HG03575 (cell line): ENCODE data around the gene PYGO2.

Source experiments
- ATAC-seq: cut with Tn5 transposase; IDR thresholded peaks from one replicate; pipeline ENCODE4 v1.9.1; 2021; ENCODE audit not compliant: unreplicated experiment, insufficient number of reproducible peaks, low FRiP score; ENCODE audit errors: extremely low read depth

The PYGO2 gene, protein sequence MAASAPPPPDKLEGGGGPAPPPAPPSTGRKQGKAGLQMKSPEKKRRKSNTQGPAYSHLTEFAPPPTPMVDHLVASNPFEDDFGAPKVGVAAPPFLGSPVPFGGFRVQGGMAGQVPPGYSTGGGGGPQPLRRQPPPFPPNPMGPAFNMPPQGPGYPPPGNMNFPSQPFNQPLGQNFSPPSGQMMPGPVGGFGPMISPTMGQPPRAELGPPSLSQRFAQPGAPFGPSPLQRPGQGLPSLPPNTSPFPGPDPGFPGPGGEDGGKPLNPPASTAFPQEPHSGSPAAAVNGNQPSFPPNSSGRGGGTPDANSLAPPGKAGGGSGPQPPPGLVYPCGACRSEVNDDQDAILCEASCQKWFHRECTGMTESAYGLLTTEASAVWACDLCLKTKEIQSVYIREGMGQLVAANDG

DNA sequence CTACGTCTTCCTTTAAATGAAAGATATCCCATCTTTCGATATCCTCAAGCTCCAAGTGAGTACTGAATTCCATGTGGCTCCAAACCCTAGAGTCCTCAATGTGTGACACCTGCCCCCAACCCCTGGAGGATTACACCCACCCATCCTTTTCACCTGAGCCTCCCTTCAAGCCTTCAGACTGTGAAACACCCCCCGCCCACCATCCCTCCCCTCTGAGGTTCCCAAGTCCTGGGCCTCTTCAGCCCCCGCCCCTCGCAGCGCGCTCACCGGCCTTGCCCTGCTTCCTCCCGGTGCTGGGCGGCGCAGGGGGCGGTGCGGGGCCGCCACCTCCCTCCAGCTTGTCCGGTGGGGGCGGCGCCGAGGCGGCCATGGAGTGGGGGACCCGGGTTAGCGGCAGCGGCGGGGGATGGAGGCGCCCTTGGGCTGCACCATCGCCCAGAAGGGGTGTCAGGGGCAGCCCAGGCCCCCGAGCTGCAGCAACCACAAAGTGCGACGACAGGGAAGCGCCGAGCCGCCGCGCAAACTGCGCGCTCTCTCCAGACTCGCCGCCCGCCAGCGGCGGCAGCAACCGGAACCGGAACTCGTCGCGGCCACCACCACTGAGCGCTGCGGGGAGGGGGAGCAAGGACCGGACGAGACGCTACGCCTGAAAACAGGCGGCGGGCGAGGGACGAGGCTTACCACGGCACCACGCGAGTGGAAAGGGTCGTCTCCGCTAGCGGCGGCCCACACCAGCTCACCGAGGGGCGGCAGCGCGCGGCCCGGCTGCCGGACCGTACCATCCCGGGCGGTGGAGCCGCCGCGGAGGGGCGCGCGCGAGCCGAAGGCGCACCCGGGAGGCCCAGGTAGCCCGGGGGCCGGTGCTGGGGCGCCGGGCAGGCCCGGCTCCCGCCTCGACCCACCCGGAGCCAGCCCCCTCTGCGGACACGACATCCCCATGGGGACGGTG is at the start of gene PYGO2:
TSS of gene PYGO2 (minus strand) at position 576 of the 949 bp plus-strand sequence. CDS start at position 370, 206 bp downstream.
- ATAC-seq: no peak

DNA sequence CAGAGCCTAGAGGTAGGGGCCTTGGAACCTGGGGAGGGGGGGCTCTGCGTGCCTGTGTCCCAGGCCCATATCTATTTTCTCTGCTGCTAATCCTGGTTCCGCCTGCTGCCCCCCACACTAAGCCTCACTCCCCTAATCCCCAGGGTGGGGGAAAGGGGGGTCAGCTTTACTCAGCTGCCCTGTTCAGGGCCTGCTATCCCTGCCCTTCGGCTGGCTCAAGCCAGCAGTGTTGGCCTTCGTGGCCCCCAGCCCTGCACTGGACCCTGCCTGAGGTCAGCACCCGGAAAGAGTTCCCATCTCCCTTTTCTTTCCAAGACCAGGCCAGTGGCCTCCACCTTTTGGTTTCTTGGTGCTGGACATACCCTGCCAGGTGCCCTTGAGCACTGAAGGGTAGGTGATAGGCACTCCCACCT is 49.4 kb upstream of the PYGO2 start:
- ATAC-seq: no peak

DNA sequence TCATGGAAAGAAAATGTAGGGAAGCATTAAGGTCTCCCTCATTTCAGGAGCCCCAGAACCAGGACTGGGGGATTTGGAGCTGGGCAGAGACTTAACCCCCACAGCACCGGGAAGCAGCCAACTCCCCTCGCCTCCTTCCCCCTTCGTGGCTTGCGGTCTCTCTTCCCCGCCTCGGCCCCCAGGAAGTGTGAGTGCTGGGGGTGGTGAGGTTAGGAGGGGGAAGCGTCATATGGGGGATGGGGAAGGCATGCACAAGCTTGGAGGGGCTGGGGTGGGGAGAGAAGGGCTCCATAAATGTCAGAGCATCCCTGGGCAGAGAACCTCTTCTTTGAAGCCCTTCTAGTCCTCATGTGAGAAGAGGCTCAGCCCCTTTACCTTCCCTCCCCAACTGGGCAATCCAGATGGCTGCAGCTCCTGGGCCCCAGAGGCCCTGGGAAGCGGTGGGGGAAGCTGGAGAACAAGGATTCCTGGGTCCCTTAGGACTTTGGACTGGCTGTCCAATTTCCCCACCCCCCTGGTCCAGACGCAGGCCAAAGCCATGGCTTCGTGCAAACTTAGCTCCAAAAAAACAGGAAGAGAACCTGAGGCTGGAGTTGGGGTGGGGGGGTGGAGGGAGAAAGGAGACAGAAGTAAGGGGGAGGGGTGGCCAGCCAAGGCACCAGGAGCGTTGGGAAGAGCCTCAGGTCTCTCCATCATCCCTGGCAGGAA is 48.8 kb upstream of the PYGO2 start:
- no peak for ATAC-seq

DNA sequence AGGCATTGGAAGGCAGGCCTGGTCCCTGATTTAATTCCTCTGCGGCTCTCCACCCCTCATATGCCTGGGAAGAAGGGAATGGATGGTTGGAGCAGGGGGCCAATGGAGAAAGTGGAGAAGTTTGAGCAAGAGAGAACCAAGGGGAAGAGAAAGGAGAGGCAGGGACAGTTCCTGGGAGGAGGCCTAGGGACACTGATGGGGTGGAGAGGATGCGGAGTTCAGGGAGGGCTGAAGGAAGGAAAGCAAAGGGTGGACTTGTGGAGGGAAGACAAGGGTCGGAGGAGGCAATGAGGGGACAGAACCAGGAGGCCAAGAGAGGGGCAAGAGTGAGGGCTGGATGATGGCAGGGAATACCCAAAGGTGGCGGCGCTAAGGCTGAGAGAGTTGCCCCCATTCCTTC is 48.2 kb upstream of the PYGO2 start:
- no peak for ATAC-seq

DNA sequence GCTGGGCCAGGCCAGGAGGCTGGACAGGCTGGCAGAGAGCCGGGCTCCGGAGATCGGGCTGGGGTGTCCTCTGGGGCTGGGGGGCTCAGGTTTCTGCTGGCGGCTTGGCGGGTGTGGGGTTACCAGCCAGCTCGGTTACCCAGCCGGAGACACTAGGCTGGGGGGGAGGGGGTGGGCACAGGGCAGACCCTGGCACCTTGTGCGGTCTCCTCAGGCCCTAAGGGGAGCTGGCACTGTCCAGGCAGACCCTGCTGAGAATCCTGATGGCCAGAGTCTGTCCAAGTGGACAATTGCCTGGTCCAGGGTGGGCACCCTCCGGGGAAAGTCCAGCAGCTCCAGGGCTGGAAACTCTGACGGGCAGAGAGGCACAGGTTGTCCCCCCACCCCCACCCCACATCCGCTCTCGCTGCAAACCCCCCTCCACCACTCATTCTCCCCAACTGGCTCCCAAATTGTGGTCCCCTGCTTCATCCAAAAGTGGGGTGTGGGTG is 47.7 kb upstream of the PYGO2 start:
- no peak for ATAC-seq

DNA sequence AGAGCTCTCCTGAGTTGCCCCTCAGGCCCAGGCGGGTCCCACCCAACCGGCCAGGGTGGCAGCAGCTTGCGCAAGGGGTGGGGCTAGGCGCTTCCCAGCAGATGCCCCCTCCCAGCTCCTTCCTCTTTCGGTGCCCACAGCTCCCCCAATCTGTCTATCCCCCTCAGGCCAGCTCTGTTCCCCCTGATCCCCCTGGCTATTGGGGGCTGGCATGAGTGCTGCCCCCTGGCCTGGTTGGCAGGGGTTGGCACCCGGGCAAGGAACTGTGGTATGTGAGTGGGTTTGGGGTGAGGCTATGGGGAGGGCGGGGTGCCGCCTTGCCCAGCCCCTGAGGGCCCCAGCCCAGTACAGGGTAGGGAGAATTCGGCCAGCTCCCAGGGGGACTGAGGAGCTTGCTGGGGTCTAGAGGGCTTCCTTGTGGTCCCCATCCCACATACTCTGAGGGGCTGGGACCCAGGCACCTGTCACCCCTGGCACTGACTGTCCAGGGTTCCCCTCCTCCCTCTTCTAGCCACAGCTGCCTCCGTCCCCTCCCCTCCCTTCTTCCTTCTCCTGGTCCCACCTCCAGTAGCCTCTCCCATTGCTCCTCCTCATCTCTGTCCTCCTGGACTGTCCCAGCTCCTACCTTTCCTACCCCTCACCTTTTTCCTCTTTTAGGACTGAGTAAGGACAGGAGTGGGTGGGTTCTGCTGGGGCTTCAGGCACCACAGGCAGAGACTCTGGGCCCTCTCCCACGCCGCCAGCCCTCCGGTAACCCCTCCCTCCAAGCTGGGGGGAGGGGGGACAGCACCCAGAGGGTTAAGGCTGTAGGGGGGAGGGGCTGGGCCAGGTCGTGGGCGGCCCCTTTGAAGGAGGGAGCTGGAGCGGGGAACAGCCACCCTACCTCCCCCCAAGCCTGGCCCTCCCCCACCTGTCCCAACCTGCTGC is 46.7 kb upstream of the PYGO2 start:
- no peak for ATAC-seq

DNA sequence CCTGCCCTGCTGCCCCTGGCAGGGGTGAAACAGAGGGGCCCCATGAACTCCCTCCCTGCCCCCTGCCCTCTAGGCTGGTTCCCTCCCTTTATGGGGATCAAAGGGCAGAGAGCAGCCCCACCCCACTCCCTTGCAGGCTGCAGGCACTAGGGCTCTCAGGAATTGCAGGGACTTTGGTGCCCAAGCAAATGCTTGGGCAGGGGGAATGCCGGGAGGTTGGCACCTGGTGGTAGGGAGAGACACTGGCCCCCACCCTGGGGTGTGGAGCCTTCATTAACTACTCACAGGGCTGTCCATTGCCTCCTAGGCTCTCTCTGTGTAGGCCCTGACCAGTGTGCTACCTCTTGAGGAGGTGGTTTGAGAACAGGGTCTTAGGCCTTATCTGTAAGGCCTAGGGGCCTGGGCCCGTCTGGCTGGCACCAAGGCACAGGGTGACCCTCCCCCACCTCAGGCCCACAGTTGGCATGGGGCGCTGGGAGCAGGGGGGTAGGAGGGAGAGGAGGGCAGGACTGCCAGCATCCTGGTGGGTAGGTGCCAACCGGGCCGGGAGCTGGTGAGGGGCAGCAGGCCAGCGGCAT is 45.8 kb upstream of the PYGO2 start:
- ATAC-seq: no peak

DNA sequence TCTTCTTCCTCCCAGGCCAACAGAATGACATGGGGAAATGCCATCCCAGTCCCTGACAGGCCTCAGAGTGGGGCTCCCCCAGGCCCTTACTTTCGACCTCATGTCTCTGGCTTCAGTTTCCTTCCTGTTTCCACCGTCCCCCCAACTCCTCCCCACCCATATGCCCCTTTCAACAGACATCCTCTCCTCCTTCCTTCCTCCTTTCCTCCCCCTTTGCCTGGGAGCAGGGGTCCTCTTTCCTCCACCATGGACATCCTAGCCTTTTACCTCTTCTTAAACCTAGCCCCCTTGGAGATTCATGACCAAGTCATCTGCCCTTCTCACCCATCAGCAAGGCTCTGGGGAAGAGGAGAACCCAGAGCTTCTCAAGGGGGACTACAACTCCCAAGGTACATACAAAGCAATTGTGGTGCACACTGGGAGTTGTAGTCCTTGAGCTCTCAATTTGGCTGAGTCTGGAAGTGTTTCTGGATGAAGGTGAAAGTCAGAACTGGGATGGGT is 45.1 kb upstream of the PYGO2 start:
- no peak for ATAC-seq

DNA sequence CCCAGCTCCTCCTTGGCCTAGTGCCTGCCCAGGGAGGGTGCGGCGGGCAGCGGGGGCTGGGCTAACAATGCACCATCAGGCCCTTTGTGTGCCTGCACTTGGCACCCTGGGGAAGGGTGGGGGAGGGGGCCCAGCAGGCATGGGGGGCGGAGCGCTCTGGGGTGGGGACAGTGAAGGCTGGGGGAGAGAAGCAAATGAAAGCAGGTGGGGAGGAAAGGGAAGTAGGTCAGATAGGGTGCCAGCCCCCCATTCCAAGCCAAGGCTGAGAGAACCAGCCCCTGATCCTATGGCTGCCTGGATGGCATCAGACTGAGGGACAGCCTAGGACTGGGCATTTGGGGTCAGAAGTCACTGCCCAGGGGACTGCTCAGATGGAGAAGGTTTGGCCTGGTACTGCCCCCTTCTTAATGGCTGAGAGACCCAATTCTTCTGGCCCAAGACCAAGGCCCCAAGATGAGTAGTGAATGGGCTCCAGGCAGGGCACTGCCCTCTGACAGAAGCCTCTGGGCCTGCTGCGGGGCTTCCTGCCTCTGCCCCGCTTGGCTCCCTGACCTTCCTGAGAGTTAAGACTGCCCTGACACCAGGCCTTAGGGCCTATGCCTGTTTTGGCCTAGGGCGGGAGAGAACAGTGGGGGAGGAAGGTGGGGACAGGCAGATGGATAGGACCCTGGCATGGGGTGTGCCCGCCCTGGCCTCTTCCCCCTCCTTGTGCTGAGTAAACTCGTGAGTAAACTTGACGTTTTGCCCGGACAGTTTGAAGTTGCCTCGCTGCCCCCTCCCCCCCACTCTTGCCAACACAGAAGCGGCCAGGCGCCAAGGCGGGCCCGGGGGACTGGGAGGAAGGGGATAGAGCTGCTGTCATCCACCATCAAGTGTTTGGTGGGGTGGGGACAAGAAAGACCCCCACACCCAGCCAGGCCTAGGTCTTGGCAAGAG is 43.8 kb upstream of the PYGO2 start:
- ATAC-seq: no peak

DNA sequence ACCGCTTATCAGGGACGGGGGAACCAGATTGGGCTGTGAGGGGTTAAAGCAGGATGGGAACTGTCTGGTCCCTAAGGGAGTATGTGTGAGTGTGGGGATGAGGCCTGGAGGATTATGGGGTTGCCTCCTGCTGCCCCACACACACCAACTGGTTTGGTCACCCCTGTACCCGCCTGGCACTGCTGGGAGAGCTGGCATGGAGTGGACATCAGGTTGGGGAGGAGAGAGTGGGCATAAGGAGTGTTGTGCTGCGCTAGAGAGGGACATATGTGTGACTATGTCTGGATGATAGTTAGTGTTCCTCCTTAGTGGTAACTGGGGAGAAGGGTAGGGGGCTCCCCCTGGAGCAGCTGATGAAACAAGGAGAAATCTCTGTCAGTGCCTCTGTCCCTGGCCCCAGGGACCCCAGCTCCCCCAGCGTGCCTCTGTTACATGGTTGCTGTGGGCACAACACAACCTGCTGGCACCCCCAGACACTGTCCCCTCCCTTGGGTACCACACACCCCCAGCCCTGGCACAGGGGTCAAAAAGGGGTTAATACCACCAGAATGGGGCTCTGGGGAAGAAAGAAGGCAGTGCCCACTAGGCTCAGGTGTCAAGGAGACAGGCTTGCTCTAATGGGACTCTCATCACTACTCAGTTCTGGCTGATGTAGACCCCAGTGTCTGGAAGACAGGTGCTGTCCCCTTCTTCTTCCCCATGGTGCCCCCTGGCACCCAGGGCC is 42.9 kb upstream of the PYGO2 start:
- ATAC-seq: no peak

DNA sequence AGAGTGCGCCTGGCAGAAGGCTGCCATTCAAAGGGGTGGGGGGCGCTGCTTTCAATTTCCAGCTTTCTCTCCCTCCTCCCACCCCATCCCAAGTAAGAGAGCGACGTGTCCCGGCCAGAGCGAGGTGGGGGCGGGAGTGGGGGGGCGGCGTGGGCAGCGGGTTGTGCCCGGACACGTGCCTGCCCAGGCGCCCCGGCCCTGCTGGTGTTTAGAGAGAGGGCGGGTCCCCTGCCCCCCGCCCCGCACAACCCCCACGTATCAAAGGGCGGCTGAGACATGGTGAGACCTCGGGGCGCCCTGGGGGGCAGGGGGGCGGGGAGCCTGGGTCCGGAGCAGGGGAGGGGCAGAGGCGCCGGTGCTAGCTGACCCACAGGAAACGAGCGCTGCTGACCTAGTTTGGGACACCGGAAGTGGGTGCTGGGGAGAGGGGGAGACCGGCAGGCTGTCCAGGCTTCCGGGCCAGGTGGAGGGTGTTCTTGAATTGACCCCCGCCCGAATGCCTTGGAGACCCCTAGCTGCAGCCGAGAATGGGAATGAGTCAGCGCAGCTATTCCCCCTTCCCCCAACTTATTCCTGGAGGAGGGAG is 42.3 kb upstream of the PYGO2 start:
- ATAC-seq: no peak

DNA sequence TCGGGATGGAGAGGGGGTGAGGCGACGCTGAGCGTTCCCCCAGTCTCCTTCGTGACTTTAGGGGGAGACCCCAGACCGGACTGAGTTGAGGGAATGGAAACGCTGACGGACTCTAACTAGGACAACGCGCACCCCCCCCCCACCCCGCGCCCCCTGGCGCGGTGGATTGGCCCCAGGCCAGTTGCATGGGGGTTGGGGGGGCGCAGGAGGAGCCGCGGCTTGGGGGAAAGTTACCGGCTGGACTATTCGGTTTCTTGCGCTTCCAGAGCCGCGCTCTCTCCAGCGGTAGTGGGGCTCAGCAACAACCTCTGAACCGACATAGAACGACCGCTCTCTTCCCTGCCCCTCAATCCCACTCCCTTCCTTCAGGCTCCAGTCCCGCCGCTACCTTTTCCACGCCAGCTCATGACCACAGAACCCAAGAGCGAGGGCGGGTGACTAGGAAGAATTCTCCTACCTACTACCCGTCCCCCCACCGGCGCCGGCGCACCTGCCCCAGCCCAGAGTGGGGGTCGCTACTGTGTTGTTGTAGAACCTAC is 41.7 kb upstream of the PYGO2 start:
- no peak for ATAC-seq

DNA sequence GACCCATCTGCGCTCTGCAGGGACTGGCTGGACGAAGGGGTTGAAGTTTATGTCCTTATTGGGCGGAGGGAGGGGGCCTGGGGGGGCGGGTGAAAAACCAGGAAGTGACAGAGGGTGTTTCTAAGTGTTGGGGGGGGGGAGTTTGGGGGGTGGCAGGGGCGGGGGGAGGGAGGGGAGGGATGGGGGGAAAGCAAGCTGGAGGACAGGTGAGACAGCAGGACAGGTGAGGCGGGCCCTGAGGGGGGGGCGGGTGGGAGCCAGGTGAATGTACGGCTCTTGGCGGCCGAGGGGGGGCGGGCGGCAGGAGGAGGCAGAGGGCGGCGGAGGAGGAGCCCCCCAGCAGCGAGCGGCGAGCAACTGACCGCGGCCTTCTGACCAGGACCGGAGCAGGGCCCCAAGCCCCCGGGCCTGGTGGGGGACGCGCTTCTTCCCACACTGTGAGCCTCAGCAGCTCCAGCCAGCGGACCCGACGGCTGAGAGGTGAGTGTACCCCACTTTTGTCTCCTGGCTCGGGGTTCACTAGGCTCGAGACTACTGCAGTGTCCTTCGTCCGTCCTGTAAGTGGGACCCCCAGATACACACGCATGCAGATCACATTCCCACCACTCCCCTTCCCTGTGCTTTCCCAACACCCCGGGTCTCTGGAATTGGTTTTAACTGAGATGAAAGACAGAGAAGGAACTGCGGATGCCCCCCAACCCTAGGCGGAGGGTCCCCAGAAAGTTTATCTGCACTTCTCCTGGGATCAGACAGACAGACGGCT is 41.1 kb upstream of the PYGO2 start, which contains the start of gene ZBTB7B:
TSS of gene ZBTB7B (plus strand) at position 339 of the 763 bp plus-strand sequence. CDS start 11,859 bp downstream, outside the sequence.
- ATAC-seq: no peak

DNA sequence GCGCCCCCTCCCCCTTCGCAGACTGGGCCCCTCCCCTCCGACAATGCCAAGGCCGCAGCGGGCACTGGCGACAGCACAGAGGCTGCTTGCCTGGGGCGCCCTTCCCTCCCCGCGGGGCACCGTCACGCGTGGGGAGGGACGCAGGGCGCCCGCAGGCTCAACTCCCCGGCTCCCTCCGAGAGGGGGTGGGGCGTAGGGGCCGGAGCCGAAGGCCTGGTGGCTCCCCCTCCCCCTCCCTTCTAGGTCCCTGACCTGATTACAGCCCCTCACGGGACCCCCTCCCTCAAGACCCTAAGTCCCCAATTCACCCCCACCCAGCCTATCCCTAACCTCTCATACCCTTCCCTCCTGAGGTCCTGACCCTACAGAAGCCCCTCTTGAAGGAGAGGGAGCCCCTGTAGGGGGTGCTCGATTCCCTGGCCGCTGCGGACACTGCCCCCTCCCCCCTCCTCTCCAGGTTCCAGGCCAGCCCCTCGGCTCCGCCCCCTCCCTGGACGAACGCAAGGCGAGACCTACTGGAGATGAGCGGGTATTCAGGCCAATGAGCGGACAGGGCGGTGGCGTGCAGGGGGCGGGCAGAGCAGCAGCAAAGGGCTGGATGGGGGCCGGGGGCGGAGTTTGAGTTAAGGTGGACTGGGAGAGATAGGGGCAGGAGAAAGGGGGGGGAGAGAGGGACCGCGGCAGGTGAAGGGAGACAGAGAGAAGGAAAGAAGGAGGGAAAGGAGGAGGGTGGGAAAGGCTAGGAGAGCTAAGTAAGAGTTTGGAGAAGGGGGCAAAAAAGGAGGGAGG is 40.3 kb upstream of the PYGO2 start:
- ATAC-seq: no peak
